RWPE2 (cell line): ENCODE data around the gene GPR65.

Experiments
- ATAC-seq: fragments of 200-7000 bp; cut with Tn5 transposase; 3 replicates; pipeline ENCODE4 v1.9.1; 2021; ENCODE audit warnings: low read depth
- DNase-seq: peaks from one replicate; pipeline ENCODE4 v3.0.0-alpha.2; 2020; ENCODE audit warnings: low spot score
- H3K27ac ChIP-seq: fragments of 450-650 bp; 2 replicates; pipeline ENCODE4 v1.5.1; 2017; ENCODE audit warnings: mild to moderate bottlenecking; ENCODE audit not compliant: poor library complexity, severe bottlenecking
- H3K27me3 ChIP-seq: fragments of 250-450 bp; sonication (Bioruptor Pico); 2 replicates; pipeline ENCODE4 v1.5.1; 2021; ENCODE audit warnings: mild to moderate bottlenecking, moderate library complexity; ENCODE audit not compliant: insufficient read depth, poor library complexity, severe bottlenecking
- H3K36me3 ChIP-seq: fragments of 250-450 bp; sonication (Bioruptor Pico); 2 replicates; pipeline ENCODE4 v1.5.1; 2020; ENCODE audit warnings: low read depth, mild to moderate bottlenecking, moderate library complexity
- H3K4me1 ChIP-seq: fragments of 250-450 bp; sonication (Bioruptor Pico); 2 replicates; pipeline ENCODE4 v1.5.1; 2021; ENCODE audit warnings: mild to moderate bottlenecking, moderate library complexity; ENCODE audit not compliant: insufficient read depth, poor library complexity, severe bottlenecking
- H3K4me3 ChIP-seq: fragments of 250-450 bp; sonication (Bioruptor Pico); 2 replicates; pipeline ENCODE4 v1.5.1; 2021; ENCODE audit warnings: mild to moderate bottlenecking, moderate library complexity; ENCODE audit not compliant: severe bottlenecking
- H3K9me3 ChIP-seq: fragments of 250-450 bp; sonication (Bioruptor Pico); 2 replicates; pipeline ENCODE4 v1.5.1; 2021; ENCODE audit warnings: mild to moderate bottlenecking, moderate library complexity; ENCODE audit not compliant: severe bottlenecking
- CTCF ChIP-seq: fragments of 450-650 bp; IDR thresholded peaks from one replicate; pipeline ENCODE4 v1.5.1; 2017; ENCODE audit warnings: mild to moderate bottlenecking, moderate library complexity; ENCODE audit not compliant: poor library complexity, severe bottlenecking

The GPR65 gene

GRCh38 chr14:88040146-88040545 lies 35.2 kb downstream of the GPR65 start:
- no peak for TF ChIP-seq CTCF
- no peak overlapping the region for H3K4me3 ChIP-seq

GRCh38 chr14:88043529-88044443 lies 38.9 kb downstream of the GPR65 start:
- Histone ChIP-seq H3K4me1 (peaks cover 3% of the 10 kb centered on the region), H3K4me3 (no peak overlapping the region), H3K9me3 (no peaks in the 10 kb centered on the region), H3K36me3 (no peaks in the 10 kb centered on the region), H3K27ac (no peak overlapping the region), H3K27me3 (no peaks in the 10 kb centered on the region)
- no peak for TF ChIP-seq CTCF
- ATAC-seq (peak; percentile 77), DNase-seq (no peak)

More at GRCh38 chr14:88040146-88040545, 35.2 kb downstream of the GPR65 start:
- Histone ChIP-seq H3K27me3 (no peaks in the 10 kb centered on the region), H3K9me3 (no peaks in the 10 kb centered on the region), H3K4me1 (peaks cover 3% of the 10 kb centered on the region), H3K27ac (no peak overlapping the region), H3K36me3 (no peaks in the 10 kb centered on the region)
- no peak for DNase-seq
- ATAC-seq, result no peak

GRCh38 chr14:88044444-88044758 lies 39.5 kb downstream of the GPR65 start:
- no peaks in the 10 kb centered on the region for H3K36me3 ChIP-seq
- H3K4me1 ChIP-seq, result peaks cover 3% of the 10 kb centered on the region
- H3K9me3 ChIP-seq, result no peaks in the 10 kb centered on the region
- TF ChIP-seq CTCF, result no peak
- ATAC-seq (no peak; the same call in 2 of the 3 replicates), DNase-seq (no peak)
- H3K4me3 ChIP-seq, result no peak overlapping the region
- no peaks in the 10 kb centered on the region for H3K27me3 ChIP-seq
- H3K27ac ChIP-seq, result no peak overlapping the region

- no peak for TF ChIP-seq CTCF
- H3K36me3 ChIP-seq, result no peaks in the 10 kb centered on the region
- H3K9me3 ChIP-seq, result no peaks in the 10 kb centered on the region
- H3K4me1 ChIP-seq, result peaks cover 3% of the 10 kb centered on the region
- H3K27ac ChIP-seq, result no peak overlapping the region
- H3K4me3 ChIP-seq, result no peak overlapping the region
- DNase-seq (no peak), ATAC-seq (no peak)
- H3K27me3 ChIP-seq, result no peaks in the 10 kb centered on the region
These were observed 40.0 kb downstream of the GPR65 start for GRCh38 chr14:88044776-88045446.
